ACC112 (cell line): ENCODE results near the gene IL17C.

Experiments
- H2AFZ ChIP-seq: fragments of 200-600 bp; sonication (generic); one replicate; pipeline ENCODE4 v1.6.0; 2017; ENCODE audit warnings: antibody characterized with exemption, low read length; ENCODE audit not compliant: unreplicated experiment
- H3K27ac ChIP-seq: fragments of 200-600 bp; sonication (generic); 2 replicates; pipeline ENCODE4 v1.5.1; 2014; ENCODE audit warnings: low read depth, mild to moderate bottlenecking, antibody characterized with exemption, low read length, moderate library complexity
- H3K27me3 ChIP-seq: fragments of 200-600 bp; sonication (generic); 2 replicates; pipeline ENCODE4 v1.6.1; 2014; ENCODE audit warnings: mild to moderate bottlenecking, antibody characterized with exemption, low read length, moderate library complexity, mixed read lengths; ENCODE audit not compliant: insufficient read depth
- H3K36me3 ChIP-seq: fragments of 200-600 bp; sonication (generic); 2 replicates; pipeline ENCODE4 v1.6.1; 2016; ENCODE audit warnings: mild to moderate bottlenecking, antibody characterized with exemption, low read length, moderate library complexity, mixed read lengths; ENCODE audit not compliant: insufficient read depth
- H3K4me1 ChIP-seq: fragments of 200-600 bp; sonication (generic); one replicate; pipeline ENCODE4 v1.6.1; 2016; ENCODE audit warnings: low read length, mixed read lengths; ENCODE audit not compliant: insufficient read depth, unreplicated experiment, control insufficient read depth
- H3K4me3 ChIP-seq: fragments of 200-600 bp; sonication (generic); 2 replicates; pipeline ENCODE4 v1.5.1; 2014; ENCODE audit warnings: mild to moderate bottlenecking, low read depth, low read length
- H3K79me2 ChIP-seq: fragments of 200-600 bp; sonication (generic); one replicate; pipeline ENCODE4 v1.6.0; 2016; ENCODE audit warnings: low read length; ENCODE audit not compliant: control insufficient read depth, unreplicated experiment, insufficient read depth

The IL17C gene

GRCh38 chr16:88634994-88635670, 3.2 kb upstream of the IL17C start:
- H2AFZ ChIP-seq: peak overlapping the region; percentile 11
- H3K4me1 ChIP-seq: peaks cover 13% of the 10 kb centered on the region
- no peak overlapping the region for H3K27ac ChIP-seq
- H3K4me3 ChIP-seq: peak overlapping the region; percentile 62
- H3K36me3 ChIP-seq: no peaks in the 10 kb centered on the region
- no peaks in the 10 kb centered on the region for H3K79me2 ChIP-seq
- peaks cover 20% of the 10 kb centered on the region for H3K27me3 ChIP-seq

GRCh38 chr16:88635671-88636319, 2.6 kb upstream of the IL17C start:
- Histone ChIP-seq H2AFZ (no peak overlapping the region), H3K36me3 (no peaks in the 10 kb centered on the region), H3K27me3 (peaks cover 26% of the 10 kb centered on the region)

GRCh38 chr16:88636488-88637265, 1.7 kb upstream of the IL17C start:
- Histone ChIP-seq H3K4me3 (no peak overlapping the region), H3K36me3 (no peaks in the 10 kb centered on the region), H3K27me3 (peaks cover 28% of the 10 kb centered on the region), H3K4me1 (peaks cover 13% of the 10 kb centered on the region), H2AFZ (no peak overlapping the region), H3K27ac (no peak overlapping the region), H3K79me2 (no peaks in the 10 kb centered on the region)

More at GRCh38 chr16:88635671-88636319, 2.6 kb upstream of the IL17C start:
- Histone ChIP-seq H3K4me3 (no peak overlapping the region), H3K4me1 (peaks cover 13% of the 10 kb centered on the region), H3K27ac (no peak overlapping the region), H3K79me2 (no peaks in the 10 kb centered on the region)

GRCh38 chr16:88639231-88640038, 1.1 kb downstream of the IL17C start:
- H3K79me2 ChIP-seq: no peaks in the 10 kb centered on the region

GRCh38 chr16:88640039-88640495, 1.7 kb downstream of the IL17C start:
- no peak overlapping the region for H3K4me3 ChIP-seq
- no peak overlapping the region for H3K27ac ChIP-seq
- peaks cover 5% of the 10 kb centered on the region for H3K4me1 ChIP-seq
- H3K27me3 ChIP-seq: peaks cover 28% of the 10 kb centered on the region
- H2AFZ ChIP-seq: no peak overlapping the region
- H3K79me2 ChIP-seq: no peaks in the 10 kb centered on the region
- H3K36me3 ChIP-seq: no peaks in the 10 kb centered on the region

More at GRCh38 chr16:88639231-88640038, 1.1 kb downstream of the IL17C start:
- Histone ChIP-seq H3K27me3 (peaks cover 28% of the 10 kb centered on the region), H3K4me3 (no peak overlapping the region), H3K4me1 (peaks cover 8% of the 10 kb centered on the region), H2AFZ (no peak overlapping the region), H3K36me3 (no peaks in the 10 kb centered on the region), H3K27ac (no peak overlapping the region)

GRCh38 chr16:88640498-88641247, 2.3 kb downstream of the IL17C start:
- H3K4me1 ChIP-seq: no peaks in the 10 kb centered on the region
- no peaks in the 10 kb centered on the region for H3K36me3 ChIP-seq
- H2AFZ ChIP-seq: no peak overlapping the region
- no peak overlapping the region for H3K4me3 ChIP-seq
- H3K79me2 ChIP-seq: no peaks in the 10 kb centered on the region
- peaks cover 28% of the 10 kb centered on the region for H3K27me3 ChIP-seq
- no peak overlapping the region for H3K27ac ChIP-seq

GRCh38 chr16:88642881-88643643, 4.7 kb downstream of the IL17C start:
- Histone ChIP-seq H3K36me3 (no peaks in the 10 kb centered on the region), H3K4me1 (no peaks in the 10 kb centered on the region), H3K4me3 (no peak overlapping the region), H2AFZ (no peak overlapping the region), H3K79me2 (no peaks in the 10 kb centered on the region), H3K27ac (no peak overlapping the region), H3K27me3 (peaks cover 28% of the 10 kb centered on the region)

GRCh38 chr16:88643644-88643932, 5.2 kb downstream of the IL17C start:
- Histone ChIP-seq H3K27me3 (peaks cover 23% of the 10 kb centered on the region), H3K79me2 (no peaks in the 10 kb centered on the region), H3K4me3 (no peak overlapping the region), H2AFZ (no peak overlapping the region), H3K4me1 (no peaks in the 10 kb centered on the region), H3K27ac (no peak overlapping the region), H3K36me3 (no peaks in the 10 kb centered on the region)

- no peak overlapping the region for H3K27ac ChIP-seq
- peaks cover 4% of the 10 kb centered on the region for H3K27me3 ChIP-seq
- no peaks in the 10 kb centered on the region for H3K36me3 ChIP-seq
- H3K79me2 ChIP-seq: peaks cover 15% of the 10 kb centered on the region
- no peaks in the 10 kb centered on the region for H3K4me1 ChIP-seq
- no peak overlapping the region for H3K4me3 ChIP-seq
- H2AFZ ChIP-seq: no peak overlapping the region
Measured at GRCh38 chr16:88645455-88645854, 7.1 kb downstream of the IL17C start.
